Stomach (tissue), 9 donors: ENCODE measurements around the gene ARHGAP24. TPM values are rescaled to one million over a fixed set of nuclear protein-coding genes. Genes with fewer than 3 reads are reported as not detected.

Source experiments
- DNase-seq, 2 donors: peaks; one replicate each; pipeline versions ENCODE4 v3.0.0 to v3.0.0-alpha.2; 2013 to 2019
- H3K27ac ChIP-seq, 5 donors: fragments of 200-600 bp in 4 of 5; sonication (generic) in 4 of 5; one replicate each; pipeline ENCODE4 v1.5.1; 2013 to 2019; ENCODE audit warnings: mild to moderate bottlenecking in 1 of 5, moderate library complexity in 1 of 5
- H3K27me3 ChIP-seq, 3 donors: fragments of 200-600 bp; sonication (generic); one replicate each; pipeline ENCODE4 v1.5.1; 2017 to 2019; ENCODE audit warnings: mixed run types in 1 of 3
- H3K36me3 ChIP-seq, 4 donors: fragments of 200-600 bp; sonication (generic); 1 replicate in 3 of 4; 2 replicates in 1 of 4; pipeline ENCODE4 v1.5.1; 2016 to 2019
- H3K4me1 ChIP-seq, 4 donors: fragments of 200-600 bp; sonication (generic); one replicate each; pipeline ENCODE4 v1.5.1; 2016 to 2019
- H3K4me3 ChIP-seq, 4 donors: fragments of 200-600 bp; sonication (generic) in 3 of 4; one replicate each; pipeline ENCODE4 v1.5.1; 2016 to 2019; ENCODE audit warnings: mild to moderate bottlenecking in 1 of 4
- H3K9me3 ChIP-seq, 4 donors: fragments of 200-600 bp; sonication (generic); one replicate each; pipeline ENCODE4 v1.5.1; 2016 to 2019
- EP300 ChIP-seq: sonication (generic); formaldehyde crosslinking; IDR thresholded peaks from one replicate; pipeline ENCODE4 v1.6.1; 2017; ENCODE audit warnings: antibody characterized with exemption
- POLR2A ChIP-seq, 4 donors: fragments of 450-650 bp; IDR thresholded peaks; one replicate each; pipeline ENCODE4 v1.6.1; 2016; ENCODE audit warnings: antibody characterized with exemption in 4 of 4, control low read depth in 2 of 4, mild to moderate bottlenecking in 1 of 4, moderate library complexity in 1 of 4
- POLR2AphosphoS5 ChIP-seq, 3 donors: sonication (generic); formaldehyde crosslinking; IDR thresholded peaks; one replicate each; pipeline ENCODE4 v1.6.1; 2016; ENCODE audit warnings: antibody characterized with exemption in 3 of 3
- WGBS, 5 donors: extraction: QIAGEN DNeasy Blood & Tissue Kit in 3 of 5; methylation state at CpG; one replicate each; pipeline versions ENCODE4 v1.1.5 to v1.1.7; 2013 to 2018; 5-methylcytosine and 5-hydroxymethylcytosine counted together
- intact Hi-C: fragments of 100-400 bp; cut with DNase I; formaldehyde crosslinking; loops from one replicate; pipeline ENCODE4 v1.15.1; 2023; ENCODE audit warnings: low total_unique reads
- polyA plus RNA-seq, 3 donors: library from polyadenylated mRNA; stranded (reverse); fragments of 200-250 nt; gene quantifications; one replicate each; pipeline ENCODE4 v1.2.3, GENCODE V29; 2013
- total RNA-seq, 5 donors: library from RNA; depleted of rRNA; stranded (reverse); fragments of >200 nt; gene quantifications; one replicate each; pipeline versions ENCODE4 v1.1.0 to v1.2.3, GENCODE V29; 2014 to 2016
- TF ChIP-seq, protein P1 (sequence below), 7 experiments: fragments of 450-650 bp in 4 of 7; fragments of 200-600 bp in 3 of 7; sonication (generic) in 3 of 7; IDR thresholded peaks; one replicate each; pipeline ENCODE4 v1.5.1; 2016 to 2019; ENCODE audit warnings: antibody characterized with exemption in 7 of 7, control low read depth in 2 of 7, mild to moderate bottlenecking in 1 of 7
- donor health status: healthy with polysubstance abuse.
- donor health status: Bipolar disorder and iron deficiency.
- donor health status: healthy.

The ARHGAP24 gene
- total and polyA plus RNA-seq, 8 donors, result 6.4 to 152 (median 33.5) TPM

DNA sequence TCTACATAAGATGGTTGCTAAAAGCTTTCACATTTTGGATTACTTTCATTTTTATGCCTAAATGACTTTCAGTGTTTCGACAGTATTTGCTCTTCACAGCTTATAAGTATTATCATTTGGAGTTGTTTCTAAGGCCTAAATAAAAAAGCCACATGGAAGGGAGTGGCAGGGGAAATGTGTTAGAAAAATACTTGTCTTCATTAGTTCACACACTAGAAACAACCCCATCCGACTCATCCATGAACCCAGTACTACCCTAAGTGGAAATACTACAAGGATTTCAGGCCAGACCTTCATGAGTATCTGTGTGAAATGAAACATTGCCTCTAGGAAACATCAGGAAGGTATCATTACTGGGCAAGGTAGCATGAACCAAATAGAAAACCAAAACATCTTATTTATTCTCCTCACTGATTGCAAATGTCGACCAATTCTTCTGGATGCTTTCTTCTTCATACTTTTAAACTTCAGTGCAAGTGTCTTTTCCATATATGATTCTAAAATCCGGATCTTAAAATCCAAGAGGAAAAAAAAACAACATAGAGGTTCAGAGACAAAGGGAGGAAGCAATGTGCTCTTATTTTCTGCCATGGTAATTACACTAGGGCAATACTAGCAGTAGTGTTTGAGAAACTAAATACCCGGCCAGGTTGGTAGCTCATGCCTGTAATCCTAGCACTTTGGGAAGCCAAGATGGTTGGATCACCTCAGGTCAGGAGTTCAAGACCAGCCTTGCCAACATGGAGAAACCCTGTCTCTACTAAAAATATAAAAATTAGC lies 349.4 kb downstream of the ARHGAP24 start:
- Histone ChIP-seq H3K27me3 (no peaks in the 10 kb centered on the region), H3K4me3 (no peak overlapping the region), H3K27ac (peak overlapping the region in 1 of 5 donors; percentile 82), H3K9me3 (no peaks in the 10 kb centered on the region), H3K4me1 (peaks cover 9 to 67% (median 44%) of the 10 kb centered on the region in 4 donors), H3K36me3 (no peaks in the 10 kb centered on the region)
- intact Hi-C loops, result no loop called here
- WGBS, 5 donors, result 68 to 80% (median 70%) methylated on average over 5 of the region's 5 CpGs
- TF ChIP-seq POLR2A (IDR thresholded peaks at IDR 0.05), result no peak
- TF ChIP-seq, protein P1, sequence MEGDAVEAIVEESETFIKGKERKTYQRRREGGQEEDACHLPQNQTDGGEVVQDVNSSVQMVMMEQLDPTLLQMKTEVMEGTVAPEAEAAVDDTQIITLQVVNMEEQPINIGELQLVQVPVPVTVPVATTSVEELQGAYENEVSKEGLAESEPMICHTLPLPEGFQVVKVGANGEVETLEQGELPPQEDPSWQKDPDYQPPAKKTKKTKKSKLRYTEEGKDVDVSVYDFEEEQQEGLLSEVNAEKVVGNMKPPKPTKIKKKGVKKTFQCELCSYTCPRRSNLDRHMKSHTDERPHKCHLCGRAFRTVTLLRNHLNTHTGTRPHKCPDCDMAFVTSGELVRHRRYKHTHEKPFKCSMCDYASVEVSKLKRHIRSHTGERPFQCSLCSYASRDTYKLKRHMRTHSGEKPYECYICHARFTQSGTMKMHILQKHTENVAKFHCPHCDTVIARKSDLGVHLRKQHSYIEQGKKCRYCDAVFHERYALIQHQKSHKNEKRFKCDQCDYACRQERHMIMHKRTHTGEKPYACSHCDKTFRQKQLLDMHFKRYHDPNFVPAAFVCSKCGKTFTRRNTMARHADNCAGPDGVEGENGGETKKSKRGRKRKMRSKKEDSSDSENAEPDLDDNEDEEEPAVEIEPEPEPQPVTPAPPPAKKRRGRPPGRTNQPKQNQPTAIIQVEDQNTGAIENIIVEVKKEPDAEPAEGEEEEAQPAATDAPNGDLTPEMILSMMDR (IDR thresholded peaks at IDR 0.05), result no peak
- TF ChIP-seq EP300, result no peak
- TF ChIP-seq POLR2AphosphoS5 (IDR thresholded peaks at IDR 0.05), result no peak
- DNase-seq, result no peak

DNA sequence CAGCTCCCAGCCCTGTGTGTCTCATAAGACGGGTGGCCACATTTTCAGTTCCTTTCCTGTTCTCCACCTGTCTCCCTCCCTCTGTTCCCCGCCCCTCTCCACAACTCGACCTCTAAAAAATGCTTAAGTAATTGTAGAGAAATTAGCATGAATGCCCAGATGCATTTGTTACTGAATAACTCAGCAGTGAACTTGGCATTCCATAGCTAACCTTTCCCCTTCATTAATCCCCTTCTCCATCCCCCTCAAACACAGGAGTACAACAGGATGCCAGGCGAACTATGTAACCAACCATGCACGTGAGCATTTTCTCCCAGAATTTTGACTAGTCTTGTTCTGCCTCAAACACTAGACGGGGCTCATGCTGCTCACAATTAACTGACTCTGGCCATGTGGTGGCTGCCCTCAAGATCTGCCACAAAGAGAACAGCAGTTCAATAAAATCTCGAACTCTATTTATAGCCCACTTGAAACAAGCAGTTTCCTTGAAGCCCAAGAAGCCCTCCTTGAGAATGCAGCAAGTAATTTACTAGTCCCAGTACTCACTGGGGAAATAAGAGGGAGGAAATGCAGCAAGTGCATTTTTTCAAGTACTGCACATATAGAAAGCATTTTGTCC lies 351.2 kb downstream of the ARHGAP24 start:
- Histone ChIP-seq H3K4me1 (peaks cover 19 to 83% (median 57%) of the 10 kb centered on the region in 4 donors), H3K4me3 (no peak overlapping the region), H3K27me3 (no peaks in the 10 kb centered on the region), H3K9me3 (no peaks in the 10 kb centered on the region), H3K36me3 (no peaks in the 10 kb centered on the region), H3K27ac (peak overlapping the region; percentile 19 to 84 (median 76))
- peak; percentile 50 to 88 for DNase-seq
- WGBS, 5 donors, result 12 to 23% (median 19%) methylated on average over 7 of the region's 7 CpGs
- intact Hi-C loops, result no loop called here
- TF ChIP-seq POLR2AphosphoS5 (IDR thresholded peaks at IDR 0.05) (peak in 1 of 3 donors; percentile 45), POLR2A (IDR thresholded peaks at IDR 0.05) (no peak), EP300 (no peak)
- TF ChIP-seq, protein P1 (IDR thresholded peaks at IDR 0.05), result peak in 1 of 7 experiments; percentile 52

DNA sequence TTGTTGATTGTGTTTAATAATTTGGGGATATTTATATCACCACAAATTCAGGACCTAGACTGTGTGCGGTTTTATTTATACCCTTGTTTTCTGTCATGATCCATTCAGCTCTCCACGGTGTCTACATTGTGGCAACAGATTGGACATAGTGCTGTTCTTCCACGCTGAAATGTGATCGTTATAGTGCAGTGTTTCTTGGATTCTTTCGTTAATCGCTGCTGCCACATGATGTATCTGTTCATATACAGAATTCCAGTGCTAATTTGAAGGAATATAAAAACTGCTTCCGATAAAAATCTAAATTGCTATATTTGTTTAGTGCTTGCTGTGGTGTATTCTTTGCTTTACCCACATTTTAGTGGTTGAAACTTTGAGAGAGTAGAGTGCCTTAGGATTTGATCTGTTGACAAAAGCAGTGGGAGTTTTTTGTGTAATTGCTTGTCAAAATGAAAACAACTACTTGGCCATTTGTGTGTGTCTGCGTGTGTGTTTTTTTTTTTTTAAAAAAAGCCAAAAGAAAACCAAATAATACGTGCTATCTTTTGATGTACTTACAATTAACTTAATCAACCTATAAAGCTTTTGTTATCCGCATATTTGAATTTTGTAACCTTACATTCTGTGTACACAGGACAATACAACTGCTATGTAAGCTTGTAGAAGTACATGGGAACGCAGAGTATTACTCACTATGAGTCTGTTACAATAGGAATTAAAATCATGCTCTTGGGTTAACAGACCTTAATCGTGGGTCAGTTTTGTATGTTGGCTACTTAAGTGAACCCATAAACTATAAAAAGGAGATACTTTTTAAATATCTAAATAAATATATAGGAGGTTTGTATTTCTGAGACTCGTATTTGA lies 353.3 kb downstream of the ARHGAP24 start:
- Histone ChIP-seq H3K4me1 (peaks cover 23 to 92% (median 60%) of the 10 kb centered on the region in 4 donors), H3K9me3 (no peaks in the 10 kb centered on the region), H3K4me3 (peak overlapping the region; percentile 24 to 37 (median 32)), H3K27ac (peak overlapping the region; percentile 60 to 84 (median 76)), H3K36me3 (no peaks in the 10 kb centered on the region), H3K27me3 (no peaks in the 10 kb centered on the region)
- no peak for DNase-seq
- 23 to 43% (median 26%) methylated on average over 13 of the region's 13 CpGs for WGBS, 5 donors
- intact Hi-C loops, result no loop called here
- TF ChIP-seq EP300 (no peak), POLR2A (IDR thresholded peaks at IDR 0.05) (no peak), POLR2AphosphoS5 (IDR thresholded peaks at IDR 0.05) (no peak)
- TF ChIP-seq, protein P1 (IDR thresholded peaks at IDR 0.05), result no peak
